Left kidney (tissue), 2 donors: ENCODE measurements around the gene NEDD8. TPM values are rescaled to one million over a fixed set of nuclear protein-coding genes. Genes with fewer than 3 reads are reported as not detected.
"Not testable (repeated sequence)": the region's sequence is repeated elsewhere in the genome, so short reads cannot be mapped to it uniquely, and the experiment has no call there.

Experiments used
- DNase-seq: peaks from one replicate; pipeline ENCODE4 v3.0.0-alpha.2; 2013
- polyA plus RNA-seq: library from polyadenylated mRNA; unstranded; fragments of 120-200 nt; gene quantifications from one replicate; pipeline ENCODE4 v1.2.1, GENCODE V29; 2013; ENCODE audit not compliant: insufficient read length

The NEDD8 gene
- polyA plus RNA-seq, 1 donor: 231 TPM

DNA sequence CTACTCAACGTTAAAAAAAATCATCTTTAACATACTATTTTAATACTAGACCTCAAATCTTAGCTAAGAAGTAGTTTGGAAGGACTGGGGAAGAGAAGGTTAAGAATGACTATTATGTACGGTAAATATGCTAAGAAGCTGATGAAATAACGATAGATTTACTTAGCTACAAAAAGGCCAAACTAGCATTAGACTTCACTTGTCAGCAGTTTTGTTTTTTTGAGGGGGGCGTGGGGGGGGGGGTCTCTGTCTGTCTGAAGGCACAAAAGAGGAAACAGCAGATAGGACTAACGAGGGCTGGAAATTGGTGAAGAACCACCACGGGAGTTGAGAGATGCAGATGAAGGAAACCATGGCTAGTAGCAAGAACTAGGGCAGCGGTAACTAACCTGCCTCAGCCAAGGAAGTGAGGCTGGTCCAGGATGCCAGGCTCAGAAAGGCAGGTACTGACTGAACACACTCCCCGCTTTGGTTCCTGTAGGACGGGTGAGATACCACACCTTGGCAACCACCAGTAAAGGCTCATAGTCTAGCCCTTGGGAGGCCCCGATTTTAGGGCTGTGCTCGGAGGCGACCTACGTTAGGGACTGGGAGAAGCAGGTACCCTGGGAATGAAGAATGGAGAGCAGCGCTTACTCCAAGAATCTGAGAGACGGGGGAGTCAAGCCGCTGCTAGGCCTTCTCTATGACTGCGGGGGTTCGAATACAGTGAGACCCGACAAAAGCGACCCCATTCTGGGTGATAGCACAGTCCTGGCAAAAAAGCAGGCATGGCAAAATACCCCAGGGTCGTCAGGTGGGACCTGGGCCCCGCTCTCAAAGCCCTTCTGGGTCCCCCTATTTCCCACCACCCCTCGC is 675 bp downstream of the NEDD8 start:
- no peak for DNase-seq

GRCh38 chr14:24228902-24229301 is 3.3 kb downstream of the NEDD8 start:
- no peak for DNase-seq

GRCh38 chr14:24226473-24226872 is 5.7 kb downstream of the NEDD8 start:
- no peak for DNase-seq

- DNase-seq: no peak
These were observed 7.5 kb downstream of the NEDD8 start for GRCh38 chr14:24224618-24225071.

DNA sequence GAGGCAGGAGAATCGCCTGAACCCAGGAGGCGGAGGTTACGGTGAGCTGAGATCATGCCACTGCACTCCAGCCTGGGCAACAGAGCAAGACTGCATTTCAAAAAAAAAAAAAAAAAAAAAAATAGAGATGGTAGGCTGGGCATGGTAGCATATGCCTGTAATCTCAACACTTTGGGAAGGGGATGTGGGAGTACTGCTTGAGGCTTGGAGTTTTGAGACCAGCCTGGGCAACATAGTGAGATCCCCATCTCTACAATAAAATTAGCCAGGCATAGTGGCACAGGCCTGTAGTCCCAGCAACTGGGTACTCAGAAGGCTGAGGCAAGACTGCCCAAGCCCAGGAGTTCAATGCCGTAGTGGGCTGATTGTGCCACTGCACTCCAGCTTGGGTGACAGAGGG is 9.2 kb downstream of the NEDD8 start:
- DNase-seq: not testable (repeated sequence)

- DNase-seq: no peak
These were observed 12.6 kb downstream of the NEDD8 start for GRCh38 chr14:24219521-24219920.

DNA sequence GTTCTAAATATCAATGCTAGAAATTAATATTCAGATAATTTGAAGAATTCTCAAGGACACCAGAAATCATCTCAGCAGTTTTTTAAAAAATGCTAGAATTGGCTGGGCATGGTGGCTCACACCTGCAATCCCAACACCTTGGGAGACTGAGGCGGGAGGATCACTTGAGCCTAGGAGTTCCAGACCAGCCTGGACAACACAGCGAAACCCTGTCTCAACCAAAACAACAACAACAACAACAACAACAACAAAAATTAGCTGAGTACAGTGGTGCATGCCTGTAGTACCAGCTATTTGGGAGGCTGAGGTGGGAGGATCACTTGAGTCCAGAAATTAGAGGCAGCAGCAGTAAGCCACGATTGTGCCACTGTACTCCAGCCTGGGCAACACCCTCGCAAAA is 13.1 kb downstream of the NEDD8 start:
- DNase-seq: no peak

DNA sequence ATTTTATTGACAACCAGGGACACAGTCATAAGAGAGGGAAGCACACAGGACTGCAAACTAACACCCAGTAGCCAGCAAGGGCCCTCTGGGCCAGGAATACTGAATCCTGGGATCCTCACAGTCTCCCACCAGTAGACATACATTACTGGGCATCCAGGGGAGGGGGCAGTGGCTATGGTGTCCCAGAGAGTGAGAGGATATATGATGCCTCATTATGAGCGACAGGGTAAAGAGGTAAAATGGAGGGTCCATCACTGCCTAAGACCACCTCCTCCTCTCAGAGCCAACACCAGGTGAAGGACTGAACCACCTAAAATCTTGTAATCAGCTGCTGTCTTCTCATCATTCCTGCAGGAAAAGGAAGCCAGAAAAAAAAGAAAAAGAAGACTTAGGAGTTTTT is 15.3 kb downstream of the NEDD8 start:
- not testable (repeated sequence) for DNase-seq

DNA sequence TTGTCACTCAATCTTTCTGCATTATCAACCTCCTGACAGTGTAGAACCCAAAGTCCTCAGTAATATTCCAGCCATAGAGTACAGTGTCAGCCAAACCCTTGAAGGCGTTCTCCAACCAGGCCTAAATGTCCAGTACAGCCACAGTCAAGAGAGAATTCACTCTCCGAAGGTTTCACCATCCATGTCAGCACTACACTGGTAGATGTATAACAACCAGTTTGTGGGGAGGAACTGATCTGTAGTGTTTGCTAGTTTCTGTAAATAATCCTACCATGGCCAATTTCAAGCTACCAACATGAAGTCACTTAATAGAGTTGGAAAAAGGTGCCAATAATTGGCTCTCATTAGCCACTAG is 15.8 kb downstream of the NEDD8 start:
- DNase-seq: no peak

- peak; percentile 87 for DNase-seq
These were observed 16.4 kb downstream of the NEDD8 start, which contains the start of gene MDP1 for GRCh38 chr14:24215495-24216344. TSS of gene MDP1 (minus strand) at chr14:24216066. CDS start at chr14:24215955, 111 bp downstream.

- DNase-seq: no peak
These were observed 18.1 kb downstream of the NEDD8 start for GRCh38 chr14:24213866-24214662.

GRCh38 chr14:24212924-24213865 is 19.0 kb downstream of the NEDD8 start, which contains the start of gene CHMP4A:
TSS of gene CHMP4A (minus strand) at chr14:24213488. CDS start at chr14:24213439, 49 bp downstream.
- peak; percentile 97 for DNase-seq

GRCh38 chr14:24211311-24211710 is 20.9 kb downstream of the NEDD8 start:
- DNase-seq: no peak

- no peak for DNase-seq
These were observed 24.5 kb downstream of the NEDD8 start for GRCh38 chr14:24207625-24208024.

DNA sequence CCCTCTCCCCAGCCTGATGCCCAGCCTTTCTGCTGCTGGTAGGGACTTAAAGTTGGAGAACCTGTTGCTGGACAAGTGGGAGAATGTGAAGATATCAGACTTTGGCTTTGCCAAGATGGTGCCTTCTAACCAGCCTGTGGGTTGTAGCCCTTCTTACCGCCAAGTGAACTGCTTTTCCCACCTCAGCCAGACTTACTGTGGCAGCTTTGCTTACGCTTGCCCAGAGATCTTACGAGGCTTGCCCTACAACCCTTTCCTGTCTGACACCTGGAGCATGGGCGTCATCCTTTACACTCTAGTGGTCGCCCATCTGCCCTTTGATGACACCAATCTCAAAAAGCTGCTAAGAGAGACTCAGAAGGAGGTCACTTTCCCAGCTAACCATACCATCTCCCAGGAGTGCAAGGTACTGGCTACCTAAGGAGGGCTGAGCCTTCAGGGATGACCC is 25.0 kb downstream of the NEDD8 start:
- DNase-seq: no peak

GRCh38 chr14:24206260-24207103 is 25.7 kb downstream of the NEDD8 start:
- no peak for DNase-seq

DNA sequence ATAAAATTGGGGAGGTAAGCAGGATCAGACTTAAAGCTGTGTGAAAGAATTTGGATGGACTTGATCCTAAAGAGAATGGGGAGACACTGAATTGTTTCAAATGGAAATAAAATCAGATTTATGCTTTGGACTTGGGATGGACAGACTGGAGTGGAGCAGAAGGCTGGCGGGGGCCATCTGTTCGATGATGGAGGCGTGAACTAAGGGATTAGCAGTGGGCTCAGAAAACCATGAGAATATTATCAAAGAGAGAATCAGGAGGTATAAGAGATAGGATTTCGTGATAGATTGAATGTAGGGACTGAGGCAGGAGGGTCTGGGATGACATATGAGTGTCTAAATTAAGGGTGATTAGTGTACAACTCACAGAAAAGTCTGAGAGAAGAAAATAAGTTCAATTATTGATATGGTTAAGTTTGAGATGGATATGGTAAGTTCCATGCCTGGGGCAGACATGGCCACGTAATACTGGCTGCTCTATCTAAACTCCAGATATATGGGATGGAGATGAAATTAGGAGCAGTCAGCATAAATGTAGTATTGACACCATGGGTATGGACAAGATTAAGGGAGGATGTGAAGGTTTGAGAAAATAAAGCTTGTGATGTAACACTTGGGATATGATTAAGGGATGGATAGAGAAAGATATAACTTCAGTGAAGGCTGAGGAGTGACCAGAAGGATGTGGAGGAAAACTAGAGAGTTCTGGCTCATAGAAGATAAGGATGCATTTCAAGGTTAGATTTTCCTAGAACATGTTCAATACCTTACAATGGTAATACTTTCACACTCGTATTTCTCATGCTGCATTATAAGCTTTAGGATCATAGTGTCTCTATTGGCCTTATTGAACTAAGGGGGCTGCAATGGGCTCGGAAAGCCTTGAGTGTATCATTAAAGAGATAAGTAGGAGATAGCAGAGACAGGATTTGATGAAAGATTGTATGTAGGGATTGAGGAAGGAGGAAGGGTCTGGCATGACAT is 27.7 kb downstream of the NEDD8 start:
- DNase-seq: no peak

- not testable (repeated sequence) for DNase-seq
These were observed 28.8 kb downstream of the NEDD8 start for GRCh38 chr14:24203249-24203886.
